GM19372 (cell line): Measurements from ENCODE around the gene ZNF280B.
A peak's percentile ranks its signal among the peaks of the same experiment; 100 is the strongest.
"Not testable (repeated sequence)": the region's sequence is repeated elsewhere in the genome, so short reads cannot be mapped to it uniquely, and the experiment has no call there.

ENCODE experiments used
- ATAC-seq: cut with Tn5 transposase; IDR thresholded peaks from one replicate; pipeline ENCODE4 v1.9.1; 2021; ENCODE audit warnings: mild to moderate bottlenecking, low read depth, moderate library complexity; ENCODE audit not compliant: unreplicated experiment

ZNF280B gene

DNA sequence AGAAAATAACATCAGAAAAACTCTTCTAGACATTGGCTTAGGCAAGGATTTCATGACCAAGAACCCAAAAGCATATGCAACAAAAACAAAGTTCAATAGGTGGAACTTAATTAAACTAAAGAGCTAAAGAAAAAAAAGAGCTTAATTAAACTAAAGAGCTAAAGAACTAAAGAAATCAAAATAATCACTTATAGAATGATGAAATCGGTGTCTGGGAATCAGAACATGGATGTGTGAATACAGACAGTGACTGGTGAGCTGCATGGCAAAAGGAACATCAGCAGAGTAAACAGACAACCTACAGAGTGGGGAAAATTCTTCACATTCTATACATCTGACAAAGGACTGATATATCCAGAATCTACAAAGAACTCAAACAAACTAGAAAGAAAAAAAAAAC lies 41.4 kb downstream of the ZNF280B start:
- no peak for ATAC-seq

DNA sequence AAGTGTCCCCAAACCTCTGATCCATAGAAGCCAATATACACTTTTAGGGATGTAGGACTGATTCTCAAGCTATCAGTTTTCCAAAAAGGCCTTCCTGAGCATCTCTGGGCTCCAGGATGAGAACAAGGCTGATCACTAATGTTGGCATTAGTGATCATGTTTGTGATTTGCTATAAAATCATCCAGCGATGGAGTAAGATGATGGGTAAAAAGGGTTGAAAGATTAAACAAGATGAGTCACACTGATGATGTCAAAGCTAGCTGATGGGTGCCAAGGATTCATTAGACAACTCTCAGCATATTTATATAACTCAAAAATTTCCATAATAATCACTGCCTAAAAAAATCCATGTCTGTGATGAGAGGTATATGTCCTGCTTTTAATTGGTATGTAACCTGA lies 42.8 kb downstream of the ZNF280B start:
- no peak for ATAC-seq

DNA sequence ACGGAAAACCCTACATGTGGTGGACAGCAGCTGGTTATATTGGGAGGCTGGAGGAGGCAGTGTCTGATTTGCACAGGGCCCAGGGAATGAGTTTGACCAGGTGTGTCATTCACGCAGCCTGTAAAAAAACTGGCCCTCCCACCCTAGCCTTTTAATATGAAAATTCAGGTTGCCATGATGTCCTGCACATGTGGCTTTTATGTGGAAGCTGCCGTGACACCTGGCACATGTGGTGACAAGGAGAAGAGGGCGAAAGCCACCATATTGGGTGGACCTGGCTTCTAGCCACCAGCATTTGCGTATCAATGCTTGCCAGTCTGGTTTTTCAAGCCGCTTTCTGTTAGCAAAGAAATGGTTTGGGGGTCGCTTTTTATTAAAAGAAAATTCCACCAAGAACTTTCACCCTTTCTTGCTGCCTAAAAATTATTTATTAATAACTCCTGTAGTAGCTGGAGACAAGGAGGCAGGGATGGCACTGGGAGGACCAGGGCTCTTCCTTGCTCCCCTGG lies 43.4 kb downstream of the ZNF280B start:
- ATAC-seq = no peak

DNA sequence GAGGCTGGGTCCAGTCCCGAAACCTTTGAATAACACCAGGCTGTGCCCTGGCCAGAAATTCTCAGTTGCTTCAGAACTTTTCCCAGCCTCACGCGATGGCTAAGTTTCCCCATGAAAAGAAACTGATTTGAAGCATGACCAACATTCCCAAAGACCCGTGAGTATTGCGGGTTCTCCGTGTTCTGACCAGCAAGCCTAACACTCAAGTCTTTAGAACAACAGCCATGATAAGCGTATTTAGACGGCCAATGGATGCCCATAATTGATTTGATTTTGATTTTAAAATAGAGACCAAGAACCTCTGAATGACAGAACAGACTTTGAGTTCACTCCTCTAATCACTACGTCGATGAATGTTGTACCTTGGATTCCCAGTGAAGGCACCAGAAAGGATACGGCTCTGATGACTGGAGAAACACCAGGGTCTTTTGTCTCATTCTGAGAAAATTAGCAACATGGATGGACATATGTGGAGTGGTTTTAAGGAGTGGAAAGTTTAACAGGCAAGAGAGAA lies 43.9 kb downstream of the ZNF280B start:
- no peak for ATAC-seq

DNA sequence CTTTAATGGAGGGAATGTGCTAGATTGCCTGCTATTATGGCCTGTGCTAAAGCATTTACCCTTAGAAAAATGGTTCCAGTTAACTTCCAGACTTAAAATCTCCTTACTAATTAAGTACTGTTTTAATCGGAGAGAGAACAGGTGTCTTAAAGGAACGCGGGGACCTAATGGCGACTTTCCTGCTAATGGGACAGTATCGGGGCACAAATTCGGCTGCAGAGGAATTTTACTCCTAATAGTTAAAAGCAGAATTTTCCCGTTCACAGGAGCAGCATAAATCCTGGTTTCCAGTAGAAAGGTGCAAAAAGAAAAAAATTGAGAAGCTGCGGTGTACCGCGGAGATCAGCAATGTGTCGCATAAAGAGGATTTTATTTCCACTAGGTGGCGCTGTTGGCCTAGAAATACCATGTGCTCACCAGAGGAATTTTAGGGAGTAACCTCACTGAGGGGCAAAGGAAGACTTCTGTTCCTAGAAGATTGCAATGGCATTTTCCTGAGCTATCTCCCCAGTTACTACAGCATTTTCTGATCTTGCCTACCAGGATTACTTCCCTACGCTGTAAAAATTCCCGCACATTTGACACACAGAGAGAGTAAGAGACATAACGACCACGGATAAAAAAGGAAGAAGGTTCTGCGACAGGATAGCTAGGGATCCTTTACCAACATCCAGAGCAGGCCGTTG lies 44.5 kb downstream of the ZNF280B start:
- ATAC-seq = no peak

DNA sequence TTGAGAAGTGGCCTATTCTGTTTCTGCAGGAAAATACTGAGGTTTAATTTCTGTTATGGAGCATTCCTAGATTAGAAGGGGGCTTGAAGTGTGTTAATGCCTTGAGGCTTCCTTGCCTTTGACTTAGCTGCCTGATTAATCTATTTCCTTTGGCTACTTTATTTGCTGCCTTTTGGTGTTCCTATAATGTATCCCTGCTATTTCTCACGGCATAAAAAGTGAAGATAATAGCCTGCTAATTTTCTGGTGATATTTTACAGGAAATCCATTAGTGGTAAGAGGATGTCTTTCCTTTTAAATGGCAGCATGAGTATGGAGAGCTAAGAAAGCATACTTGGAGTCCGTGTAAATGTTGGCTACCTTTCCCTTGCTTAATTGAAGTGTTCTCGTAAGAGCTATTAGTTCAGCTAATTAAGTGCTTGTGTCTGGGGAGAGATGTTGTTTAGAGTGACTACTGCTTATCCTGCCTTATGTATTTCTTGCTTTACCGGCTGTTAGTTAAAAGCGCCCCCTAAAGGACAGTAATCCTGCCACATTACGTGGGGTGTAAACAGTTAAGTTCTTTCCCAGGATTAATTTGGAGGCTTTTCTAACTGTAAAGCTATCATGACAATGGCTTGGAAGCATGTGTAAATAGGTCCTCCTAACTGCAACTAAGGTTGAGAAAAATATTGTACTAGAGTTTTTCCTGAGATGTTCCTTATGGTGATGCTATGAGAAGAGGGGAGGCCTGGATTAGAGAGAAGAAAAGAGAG lies 45.6 kb downstream of the ZNF280B start:
- ATAC-seq = no peak

DNA sequence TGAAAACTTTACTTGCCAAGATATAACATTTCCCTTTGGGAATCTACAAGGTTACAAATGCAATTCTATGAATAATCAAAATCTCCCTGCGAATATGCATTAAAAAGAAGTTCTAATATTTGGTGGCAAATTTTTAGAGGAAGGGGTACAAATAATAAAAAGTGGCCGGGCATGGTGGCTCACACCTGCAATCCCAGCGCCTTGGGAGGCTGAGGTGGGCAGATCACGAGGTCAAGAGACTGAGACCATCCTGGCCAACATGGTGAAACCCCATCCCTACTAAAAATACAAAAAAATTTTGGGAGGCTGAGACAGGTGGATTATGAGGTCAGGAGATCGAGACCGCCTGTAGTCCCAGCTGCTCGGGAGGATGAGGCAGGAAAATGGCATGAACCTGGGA lies 47.0 kb downstream of the ZNF280B start:
- ATAC-seq = no peak

DNA sequence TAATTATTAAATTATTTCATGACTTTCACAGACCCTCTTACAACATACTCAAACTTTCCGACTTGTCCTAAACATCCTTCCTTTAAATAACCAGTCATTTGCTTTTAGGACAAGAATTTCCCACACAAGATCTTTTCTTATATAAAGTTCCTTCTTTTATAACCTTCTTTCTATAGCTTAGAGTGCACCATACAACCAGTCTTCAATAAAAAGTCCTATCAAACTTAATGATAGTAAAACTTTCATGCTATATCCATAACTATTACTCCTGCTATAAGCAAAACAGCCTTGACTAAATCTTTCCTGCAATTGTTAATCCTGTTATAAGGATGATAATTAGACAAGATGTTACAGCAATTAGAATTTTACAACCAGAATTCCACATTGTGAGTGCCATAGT lies 47.4 kb downstream of the ZNF280B start:
- no peak for ATAC-seq

DNA sequence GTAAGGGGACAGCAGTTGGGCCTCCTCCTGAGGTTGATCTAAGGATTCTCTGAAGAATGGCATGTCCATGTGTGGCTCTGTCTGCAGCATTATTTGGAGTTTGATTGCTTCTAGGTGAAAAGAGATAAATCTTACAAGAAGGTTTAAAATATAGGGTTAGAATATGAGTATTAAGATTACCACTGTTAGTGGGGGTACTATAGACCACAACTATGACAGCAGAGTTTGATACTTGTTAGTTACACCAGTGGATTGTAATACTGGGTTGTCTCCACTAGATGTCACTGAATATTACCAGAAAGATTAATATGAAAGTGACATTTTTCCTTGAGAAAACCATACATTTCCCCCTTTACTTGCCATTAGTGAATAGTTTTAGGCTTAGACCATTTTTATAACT lies 47.9 kb downstream of the ZNF280B start:
- no peak for ATAC-seq

DNA sequence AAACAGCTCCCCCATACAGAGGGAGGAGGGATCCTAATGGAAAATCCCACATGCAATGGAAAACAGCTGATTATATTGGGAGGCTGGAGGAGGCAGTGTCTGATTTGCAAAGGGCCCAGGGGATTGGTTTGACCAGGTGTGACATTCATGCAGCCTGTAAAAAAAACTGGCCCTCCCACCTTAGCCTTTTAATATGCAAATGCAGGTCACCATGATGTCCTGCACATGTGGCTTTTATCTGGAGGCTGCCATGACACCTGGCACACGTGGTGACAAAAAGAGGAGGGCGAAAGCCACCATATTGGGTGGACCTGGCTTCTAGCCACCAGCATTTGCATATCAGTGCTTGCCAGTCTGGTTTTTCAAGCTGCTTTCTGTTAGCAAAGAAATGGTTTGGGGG lies 48.5 kb downstream of the ZNF280B start:
- no peak for ATAC-seq

DNA sequence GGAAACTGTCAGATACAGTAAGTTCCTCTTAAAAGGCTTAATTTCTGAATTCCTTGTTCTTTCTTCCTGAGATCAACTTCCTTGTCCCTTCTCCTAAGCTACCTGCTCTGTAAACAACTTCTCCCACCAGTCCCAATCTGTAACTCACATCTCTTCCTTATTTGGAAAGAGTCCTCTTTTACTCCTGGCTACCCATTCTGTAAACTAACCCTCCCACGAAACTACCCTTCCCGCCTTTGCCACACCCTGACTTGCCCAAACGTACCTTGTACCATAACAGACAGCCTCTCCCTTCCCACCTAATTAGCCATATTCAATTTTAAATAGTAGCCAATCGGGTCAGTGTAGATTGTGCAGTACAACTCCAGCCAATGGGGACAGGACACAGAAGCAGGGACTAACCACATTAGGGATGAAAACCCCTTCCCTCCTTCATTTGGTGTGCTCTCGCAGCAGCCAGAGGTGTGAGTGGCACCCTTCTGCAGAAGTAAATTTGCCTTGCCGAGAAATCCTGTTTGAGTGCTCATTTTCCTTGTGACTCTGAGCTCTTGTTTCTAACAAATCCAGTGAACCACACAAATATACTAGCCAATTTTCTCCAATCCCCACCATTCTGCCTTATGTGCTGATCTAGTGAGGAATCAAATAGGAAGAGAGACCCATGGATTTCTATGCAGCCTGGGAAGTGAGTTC lies 49.5 kb downstream of the ZNF280B start:
- ATAC-seq = no peak

DNA sequence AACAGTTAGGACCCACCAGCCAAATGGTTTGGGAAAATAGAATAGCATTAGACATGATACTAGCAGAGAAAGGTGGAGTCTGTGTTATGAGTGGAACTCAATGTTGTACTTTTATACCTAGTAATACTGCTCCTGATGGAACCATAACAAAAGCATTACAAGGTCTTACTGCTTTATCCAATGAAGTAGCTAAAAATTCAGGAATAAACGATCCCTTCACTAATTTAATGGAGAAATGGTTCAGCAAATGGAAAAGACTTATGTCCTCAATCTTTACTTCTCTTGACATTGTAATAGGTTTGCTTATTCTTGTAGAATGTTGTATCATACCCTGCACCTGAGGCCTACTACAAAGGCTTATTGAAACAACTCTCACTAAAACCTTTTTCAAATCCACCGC lies 50.2 kb downstream of the ZNF280B start:
- no peak for ATAC-seq

DNA sequence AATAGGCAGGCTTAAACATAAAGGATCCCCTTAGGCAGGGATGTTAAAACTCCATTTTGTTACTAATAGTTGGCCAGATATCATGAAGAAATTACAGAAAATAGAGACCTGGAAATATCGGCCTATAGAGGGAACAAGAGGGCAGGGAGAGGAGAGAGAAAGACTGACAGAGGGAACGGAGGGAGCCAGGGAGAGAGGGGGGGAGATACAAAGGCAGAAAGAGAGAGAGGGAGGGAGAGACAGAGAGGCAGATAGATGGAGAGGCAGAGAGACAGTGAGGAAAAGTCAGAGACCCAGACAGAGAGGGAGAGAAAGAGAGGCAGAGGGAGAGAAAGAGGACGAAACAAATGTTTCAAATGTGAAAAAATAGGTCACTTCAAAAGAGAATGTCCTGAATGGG lies 53.5 kb downstream of the ZNF280B start:
- ATAC-seq = no peak

DNA sequence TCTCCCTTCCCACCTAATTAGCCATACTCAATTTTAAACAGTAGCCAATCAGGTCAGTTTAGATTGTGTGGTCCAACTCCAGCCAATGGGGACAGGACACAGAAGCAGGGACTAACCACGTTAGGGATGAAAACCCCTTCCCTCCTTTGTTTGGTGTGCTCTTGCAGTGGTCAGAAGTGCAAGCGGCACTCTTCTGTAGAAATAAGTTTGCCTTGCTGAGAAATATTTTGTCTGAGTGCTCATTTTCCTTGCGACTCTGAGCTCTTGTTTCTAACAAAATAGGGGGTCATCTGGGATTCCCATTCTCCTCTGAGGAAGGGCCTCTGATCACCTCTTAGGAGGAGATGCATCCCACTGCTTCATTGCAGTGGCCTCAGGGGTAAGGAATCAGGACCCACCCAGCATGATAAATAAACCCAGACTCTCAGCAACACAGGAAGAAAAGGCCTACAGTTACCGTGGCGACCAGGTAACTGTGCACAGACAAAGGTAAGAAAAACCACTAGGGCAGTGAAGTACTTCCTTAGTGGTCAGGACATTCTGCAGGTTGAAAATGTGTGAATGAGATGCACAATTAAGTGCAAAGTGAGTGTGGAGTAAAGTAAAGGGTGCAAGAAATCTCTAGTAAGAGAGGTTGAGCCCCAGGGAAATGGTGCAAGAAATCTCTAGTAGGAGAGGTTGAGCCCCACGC lies 55.4 kb downstream of the ZNF280B start:
- ATAC-seq = no peak

DNA sequence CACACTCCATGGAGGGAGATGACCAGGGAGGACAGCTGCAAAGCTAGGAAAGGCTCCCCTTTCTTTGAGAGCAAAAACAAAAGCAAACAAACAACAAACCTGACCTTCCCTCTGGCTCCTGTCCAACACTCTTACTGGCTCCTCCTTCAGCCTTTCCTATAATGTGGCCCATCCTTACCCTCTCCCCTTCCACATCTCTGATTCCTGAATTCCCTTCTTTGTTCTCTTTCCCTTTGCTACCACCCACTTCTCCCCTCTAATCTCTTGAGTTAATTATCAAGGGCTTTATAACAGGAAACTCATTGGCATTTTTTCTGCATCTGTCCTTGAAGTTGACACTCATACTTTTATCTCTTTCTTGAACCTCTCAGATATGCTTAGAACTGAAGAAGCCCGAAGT lies 56.3 kb downstream of the ZNF280B start:
- no peak for ATAC-seq

DNA sequence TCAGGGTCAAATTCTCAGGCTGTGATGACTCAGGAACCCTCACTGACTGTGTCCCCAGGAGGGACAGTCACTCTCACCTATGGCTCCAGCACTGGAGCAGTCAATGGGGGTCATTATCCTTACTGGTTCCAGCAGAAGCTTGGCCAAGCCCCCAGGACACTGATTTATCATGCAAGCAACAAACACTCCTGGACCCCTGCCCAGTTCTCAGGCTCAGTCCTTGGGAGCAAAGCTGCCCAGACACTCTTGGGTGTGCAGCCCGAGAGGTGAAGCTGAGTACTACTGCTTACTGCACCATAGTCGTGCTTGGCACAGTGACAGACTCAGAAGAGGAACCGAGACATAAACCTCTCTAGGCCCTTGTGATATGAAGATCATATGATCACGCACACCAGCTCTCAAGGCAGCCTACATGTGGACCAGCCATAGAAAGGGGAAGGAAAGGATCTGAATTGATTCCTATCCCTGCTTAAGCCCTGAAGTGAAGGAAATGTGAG lies 58.2 kb downstream of the ZNF280B start:
- ATAC-seq = peak; percentile 85

DNA sequence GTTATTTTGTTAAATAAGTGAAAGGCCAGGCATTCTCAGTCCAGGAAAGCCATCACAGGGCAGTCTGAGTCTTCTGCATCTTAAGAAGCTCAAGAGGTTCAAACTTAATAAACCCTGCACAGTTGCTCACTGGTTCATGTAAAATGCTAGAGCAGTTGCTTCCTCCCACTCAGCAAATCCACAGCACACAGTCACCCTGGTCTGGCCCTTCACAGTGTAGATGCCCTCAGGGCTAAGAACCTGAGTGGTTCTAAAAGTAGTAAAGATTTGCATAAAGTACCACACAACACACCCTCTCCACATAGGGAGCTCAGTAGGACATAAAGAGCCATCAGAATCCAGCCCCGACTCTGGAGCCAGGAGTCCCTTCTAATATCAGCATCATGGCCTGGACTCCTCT lies 58.7 kb downstream of the ZNF280B start:
- no peak for ATAC-seq

DNA sequence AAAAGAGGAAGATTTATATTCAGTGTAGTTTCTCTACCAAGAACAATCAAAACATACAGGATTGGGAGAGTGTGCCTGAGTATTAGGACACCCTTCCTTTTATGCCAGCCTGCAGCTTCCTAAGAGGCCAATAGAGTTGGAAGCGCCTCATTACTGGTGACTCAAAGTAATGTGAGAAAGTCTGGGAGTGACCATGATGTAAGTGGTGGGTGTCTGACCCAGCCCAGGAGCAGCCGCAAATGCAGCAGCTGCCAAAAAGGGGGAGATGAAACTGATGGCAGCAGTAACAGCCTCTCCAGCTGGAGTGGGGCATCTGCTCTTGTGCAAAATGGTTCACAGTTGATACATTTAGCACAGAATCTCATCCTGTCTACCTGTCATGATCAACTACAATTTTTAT lies 62.0 kb downstream of the ZNF280B start:
- no peak for ATAC-seq

DNA sequence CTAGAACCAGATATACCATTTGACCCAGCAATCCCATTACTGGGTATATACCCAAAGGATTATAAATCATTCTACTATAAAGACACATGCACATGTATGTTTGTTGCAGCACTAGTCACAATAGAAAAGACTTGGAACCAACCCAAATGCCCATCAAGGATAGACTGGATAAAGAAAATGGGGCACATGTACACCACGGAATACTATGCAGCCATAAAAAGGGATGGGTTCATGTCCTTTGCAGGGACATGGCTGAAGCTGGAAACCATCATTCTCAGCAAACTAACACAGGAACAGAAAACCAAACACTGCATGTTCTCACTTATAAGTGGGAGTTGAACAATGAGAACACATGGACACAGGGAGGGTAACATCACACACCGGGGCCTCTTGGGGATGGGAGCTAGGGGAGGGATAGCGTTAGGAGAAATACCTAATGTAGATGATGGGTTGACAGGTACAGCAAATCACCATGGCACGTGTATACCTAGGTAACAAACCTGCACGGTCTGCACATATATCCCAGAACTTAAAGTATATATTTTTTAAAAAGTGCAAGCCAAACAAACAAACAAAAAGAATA lies 64.4 kb downstream of the ZNF280B start:
- ATAC-seq = not testable (repeated sequence)
